NCI-H1105 treated with DMSO at 0.1 percent for 48 hours (cell line): ENCODE measurements around the gene IQSEC3.
"Not testable (repeated sequence)": the region's sequence is repeated elsewhere in the genome, so short reads cannot be mapped to it uniquely, and the experiment has no call there.

Experiments
- DNase-seq: peaks from one replicate; lab custom pipeline; 2025; lab: John Stamatoyannopoulos, UW

IQSEC3 gene

DNA sequence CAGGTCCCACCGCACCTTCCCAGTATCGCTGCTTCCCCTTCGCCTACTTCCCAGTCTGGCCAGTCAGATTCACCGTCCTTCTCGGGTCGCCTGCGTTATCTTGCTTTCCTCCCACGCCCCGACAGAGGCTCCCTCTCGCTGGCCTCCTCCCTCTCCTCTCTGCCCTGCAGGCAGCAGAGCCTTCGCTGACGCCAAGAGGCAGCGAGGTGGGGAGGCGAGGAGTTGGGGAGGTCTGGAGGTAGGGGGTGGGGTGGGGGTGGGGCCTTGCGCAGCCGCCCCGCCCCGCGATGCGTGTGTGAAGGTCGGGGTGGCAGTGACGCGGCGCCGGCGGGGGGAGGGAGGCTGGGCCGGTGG lies at the start of gene IQSEC3:
Gene IQSEC3, plus strand, starts transcription at position 340 of the 354 bp plus-strand sequence. CDS start 116 bp downstream, outside the sequence.
- DNase-seq = not testable (repeated sequence)

DNA sequence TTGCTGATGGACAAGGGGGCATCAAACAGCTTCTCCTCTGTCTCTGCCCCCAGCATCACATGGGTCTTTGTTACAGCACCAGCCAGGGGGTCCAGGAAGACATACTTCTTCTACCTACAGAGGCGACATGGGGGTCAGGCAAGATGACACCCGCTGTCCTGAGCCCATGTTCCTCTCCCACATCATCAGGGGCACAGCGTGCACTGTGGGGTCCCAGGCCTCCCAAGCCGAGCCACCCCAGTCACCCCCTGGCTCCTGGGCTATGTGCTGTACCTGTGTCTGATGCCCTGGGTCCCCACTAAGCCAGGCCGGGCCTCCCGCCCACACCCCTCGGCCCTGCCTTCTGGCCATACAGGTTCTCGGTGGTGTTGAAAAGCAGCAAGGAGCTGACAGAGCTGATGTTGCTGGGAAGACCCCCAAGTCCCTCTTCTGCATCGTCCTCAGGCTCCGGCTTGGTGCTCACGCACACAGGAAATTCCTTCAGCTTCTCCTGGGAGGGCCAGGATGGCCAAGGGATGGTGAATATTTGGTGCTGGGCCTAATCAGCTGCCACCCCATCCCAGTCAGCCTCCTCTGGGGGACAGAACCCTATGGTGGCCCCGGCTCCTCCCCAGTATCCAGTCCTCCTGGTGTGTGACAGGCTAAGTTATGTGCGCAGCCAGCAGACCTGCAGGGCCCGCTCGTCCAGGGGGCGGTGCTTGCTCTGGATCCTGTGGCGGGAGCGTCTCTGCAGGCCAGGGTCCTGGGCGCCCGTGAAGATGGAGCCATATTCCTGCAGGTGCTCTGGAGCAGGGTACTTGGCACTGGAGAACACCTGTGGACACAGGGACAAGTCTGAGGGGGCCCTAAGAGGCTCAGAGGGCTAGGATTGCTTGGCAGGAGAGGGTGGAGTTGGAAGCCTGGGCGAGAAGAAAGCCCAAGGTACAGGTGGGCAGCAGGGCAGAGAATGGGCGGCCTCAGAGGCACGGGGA lies 48.9 kb upstream of the IQSEC3 start:
- not testable (repeated sequence) for DNase-seq

DNA sequence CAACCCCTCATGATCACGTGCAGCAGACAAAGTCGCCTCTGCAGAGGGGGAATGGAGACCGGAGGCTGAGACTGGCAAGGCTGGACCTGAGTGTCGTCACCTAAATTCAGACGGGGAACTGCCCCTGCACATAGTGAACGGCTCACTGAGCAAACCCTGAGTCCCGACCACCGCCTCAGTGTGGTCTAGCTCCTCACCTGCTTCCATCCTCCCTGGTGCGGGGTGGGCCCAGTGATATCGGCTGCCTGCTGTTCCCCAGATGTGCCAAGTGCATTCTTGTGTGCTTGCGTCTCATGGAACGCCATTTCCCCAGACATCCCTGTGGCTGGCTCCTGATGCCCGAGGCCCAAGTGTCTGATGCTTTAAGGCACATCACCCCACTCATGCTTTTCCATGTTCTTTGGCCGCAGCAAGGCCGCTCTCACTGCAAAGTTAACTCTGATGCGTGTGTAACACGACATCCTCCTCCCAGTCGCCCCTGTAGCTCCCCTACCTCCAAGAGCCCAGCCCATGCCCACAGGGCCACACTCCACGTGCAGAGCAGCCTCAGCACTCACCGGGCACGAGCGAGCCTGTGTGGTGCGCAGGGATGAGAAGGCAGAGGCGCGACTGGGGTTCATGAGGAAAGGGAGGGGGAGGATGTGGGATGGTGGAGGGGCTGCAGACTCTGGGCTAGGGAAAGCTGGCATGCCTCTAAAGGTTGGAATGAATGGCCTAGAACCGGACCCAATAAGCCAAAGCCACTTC lies 47.6 kb upstream of the IQSEC3 start:
- not testable (repeated sequence) for DNase-seq

DNA sequence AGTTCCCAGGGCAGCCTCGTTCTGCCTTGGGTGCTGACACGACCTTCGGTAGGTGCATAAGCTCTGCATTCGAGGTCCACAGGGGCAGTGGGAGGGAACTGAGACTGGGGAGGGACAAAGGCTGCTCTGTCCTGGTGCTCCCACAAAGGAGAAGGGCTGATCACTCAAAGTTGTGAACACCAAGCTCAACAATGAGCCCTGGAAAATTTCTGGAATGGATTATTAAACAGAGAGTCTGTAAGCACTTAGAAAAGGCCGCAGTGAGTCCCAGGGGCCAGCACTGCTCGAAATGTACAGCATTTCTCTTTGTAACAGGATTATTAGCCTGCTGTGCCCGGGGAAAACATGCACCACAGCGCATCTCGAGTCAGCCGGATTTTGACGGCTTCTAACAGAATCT lies 46.7 kb upstream of the IQSEC3 start:
- not testable (repeated sequence) for DNase-seq

DNA sequence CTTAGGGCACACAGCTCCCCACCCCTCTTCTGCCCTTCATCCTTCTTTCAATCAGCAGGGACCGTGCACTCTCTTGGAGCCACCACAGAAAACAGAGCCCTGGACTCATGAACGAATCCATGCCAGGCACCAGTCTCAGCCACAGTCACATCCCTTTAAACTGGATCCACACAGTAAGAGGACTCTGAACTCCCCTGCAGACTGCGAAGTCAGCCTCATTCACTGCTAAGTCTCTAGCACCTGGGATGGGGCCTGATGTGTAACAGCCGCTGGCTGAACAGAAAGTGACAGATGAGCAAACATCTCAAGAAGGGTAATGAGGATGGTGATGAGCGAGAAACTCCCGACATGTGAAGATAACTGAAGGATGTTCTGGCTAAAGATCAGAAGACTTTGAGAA lies 45.8 kb upstream of the IQSEC3 start:
- no peak for DNase-seq

DNA sequence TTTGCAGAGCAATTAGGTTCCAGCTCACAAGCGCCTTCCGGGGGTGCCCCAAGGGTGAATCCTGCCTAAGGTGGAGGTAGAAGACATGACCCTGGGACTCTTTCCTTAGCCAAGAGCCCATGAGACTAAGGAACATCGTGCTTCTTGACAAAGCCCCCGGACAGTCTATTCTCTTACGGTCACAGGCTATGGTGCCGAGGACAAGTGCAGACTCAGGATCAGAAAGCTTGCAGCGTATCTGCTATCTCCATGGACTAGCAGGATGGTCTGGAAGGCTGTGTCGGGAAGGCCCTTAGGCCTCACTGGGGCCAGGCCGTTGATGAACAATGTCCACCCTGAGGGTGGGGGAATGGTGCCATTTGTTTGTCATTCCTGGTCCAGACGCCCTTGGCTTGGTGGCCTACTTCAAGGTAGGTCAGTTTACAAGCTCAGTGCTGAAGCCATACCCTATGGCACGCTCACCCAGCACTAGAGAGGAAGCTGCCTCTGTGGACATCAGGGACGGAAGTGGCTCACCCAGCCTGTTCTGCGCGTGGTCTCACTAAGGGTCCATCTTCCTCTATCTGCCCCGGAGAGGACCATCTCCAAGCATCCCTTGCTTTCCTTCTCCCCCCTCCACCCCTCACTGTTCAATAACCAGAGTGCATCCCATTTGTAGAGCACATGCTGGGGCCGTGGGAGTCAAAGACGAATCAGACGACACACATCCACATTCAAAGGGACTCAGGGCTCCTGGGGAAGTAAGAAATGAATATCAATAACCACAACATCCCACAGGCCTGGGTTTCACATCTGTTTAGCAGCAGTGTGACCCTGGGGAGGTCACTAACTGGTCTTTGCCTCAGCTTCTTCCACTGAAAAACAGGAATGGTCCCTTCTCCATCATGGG lies 45.0 kb upstream of the IQSEC3 start:
- DNase-seq = no peak

DNA sequence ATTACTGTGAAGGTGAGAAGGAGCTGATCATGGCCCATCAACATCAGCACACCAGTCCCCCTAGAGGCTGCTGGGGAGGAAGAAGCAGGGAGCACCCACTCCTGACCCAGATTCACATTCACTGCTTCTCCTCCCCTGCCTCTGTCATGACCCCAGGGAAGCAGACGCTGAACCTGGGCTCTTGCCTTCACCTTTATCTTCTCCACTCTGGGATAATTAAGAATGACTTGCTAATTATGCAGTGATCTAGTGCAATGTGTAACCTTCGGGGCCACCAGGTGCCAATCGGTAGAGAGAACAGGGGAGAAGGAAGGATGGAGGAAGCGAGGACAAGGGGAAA lies 44.4 kb upstream of the IQSEC3 start:
- no peak for DNase-seq

DNA sequence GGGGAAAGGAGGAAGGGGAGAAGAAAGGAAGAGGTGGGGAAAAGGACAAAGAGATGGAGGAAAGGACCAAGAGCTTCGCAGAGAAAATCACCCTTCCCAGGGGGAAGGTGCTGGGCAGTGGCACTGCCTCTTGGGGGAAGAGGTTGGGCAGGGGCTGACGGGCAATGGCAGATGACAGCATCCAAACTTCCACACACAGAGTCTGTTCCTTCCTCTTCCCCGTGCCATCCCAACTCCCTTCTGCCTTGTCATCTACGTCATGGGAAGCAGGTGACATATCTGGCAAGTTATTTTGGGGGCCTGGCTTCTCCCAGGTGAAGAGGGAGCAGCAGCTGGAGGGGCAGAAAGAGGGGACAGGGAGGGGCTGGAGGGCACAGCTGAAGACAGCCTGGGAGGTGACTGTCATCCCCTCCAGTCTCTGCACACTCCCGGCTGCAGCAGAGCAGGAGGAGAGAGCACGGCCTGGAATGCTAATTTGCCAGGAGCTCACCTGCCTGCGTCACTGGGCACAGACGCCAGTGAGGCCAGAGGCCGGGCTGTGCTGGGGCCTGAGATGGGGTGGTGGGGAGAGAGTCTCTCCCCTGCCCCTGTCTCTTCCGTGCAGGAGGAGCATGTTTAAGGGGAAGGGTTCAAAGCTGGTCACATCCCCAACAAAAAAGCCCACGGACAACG lies 43.9 kb upstream of the IQSEC3 start:
- no peak for DNase-seq

DNA sequence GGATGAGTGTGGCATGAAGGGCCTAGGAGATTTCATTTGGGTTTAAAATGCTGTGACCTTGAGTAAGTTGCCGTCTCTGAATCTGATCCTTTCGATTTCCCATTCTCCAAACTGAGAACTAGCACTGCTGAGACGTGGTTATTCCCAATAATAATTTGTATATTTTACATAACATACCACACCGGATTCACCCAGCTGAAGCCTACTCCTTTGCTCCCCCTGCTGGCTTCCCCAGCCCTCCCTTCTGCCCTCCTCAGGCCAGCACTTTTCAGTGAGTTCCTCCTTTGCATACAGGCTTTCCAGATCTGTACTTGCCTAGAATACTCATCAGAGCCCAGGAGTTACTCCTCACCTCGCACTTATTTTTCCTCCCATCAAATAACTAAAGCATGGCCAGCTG lies 38.7 kb upstream of the IQSEC3 start:
- DNase-seq = not testable (repeated sequence)

DNA sequence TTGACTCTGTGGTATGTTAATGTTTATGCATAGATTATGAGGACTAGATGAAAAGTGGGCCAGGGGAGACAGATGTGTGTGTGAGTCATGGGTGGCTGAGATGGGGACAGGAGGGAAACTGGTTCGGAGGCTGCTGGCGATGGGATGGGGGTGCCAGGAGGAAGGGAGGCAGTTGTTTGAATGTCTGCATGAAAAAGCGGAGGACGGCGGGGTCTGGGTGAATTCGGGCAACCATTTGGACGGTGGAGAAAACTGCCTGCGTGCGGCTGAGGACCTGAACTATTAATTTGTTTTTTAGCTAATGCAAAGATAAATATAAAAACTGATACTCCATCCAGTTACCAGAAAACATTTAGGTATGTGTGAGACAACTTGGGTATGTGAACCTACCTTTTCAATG lies 27.8 kb upstream of the IQSEC3 start:
- DNase-seq = not testable (repeated sequence)

DNA sequence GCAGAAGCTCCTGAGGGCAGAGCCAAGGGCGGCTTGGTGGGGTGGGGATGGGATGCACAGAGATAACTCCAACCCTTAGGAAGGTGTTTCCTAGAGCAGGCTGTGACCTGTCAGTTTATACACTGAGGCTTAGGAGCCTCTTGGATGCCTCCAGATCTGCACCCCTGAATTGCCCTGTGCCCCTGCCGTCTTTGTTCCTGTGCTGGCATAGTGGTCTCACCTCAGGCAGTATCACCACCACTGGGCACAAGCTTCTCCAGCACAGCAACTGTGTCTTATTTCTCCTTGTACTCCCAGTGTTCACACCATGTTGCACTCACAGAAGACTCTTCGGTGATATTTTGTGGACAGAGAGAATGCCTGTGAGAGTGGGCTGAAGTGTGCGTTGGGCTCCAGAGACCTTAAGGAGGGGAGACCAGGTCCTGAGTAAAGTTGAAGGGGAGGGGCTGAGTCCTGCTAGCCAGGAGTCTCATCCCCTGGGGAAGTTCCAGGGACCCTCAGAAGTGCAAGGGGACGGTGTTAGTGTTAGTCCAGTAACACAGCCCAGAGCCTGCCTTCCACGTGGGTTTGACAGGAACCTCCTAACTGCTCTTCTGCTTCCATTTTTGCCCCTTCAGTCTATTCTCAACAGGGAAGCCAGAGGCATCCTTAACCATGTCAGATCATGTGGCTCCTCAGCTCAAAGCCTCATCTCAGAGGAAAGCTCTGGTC lies 26.9 kb upstream of the IQSEC3 start:
- DNase-seq = not testable (repeated sequence)

DNA sequence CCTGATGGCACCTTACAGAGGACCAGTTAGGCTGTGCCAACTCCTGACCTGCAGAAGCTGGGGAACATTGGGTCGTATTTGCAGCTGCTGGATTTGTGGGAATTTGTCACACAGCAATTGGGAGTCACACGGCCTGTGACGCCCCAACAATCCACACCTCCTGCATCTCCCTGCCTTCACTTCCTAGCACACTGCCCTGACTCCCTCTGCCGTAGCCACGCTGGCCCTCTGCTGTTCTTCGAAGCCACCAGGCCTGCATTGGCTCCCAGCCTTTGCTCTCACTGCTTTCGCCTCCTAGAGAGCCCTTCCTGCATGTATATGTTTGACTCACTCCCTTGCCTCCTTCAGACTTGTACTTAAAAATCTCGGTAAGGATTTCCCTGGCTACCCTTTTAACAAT lies 22.2 kb upstream of the IQSEC3 start:
- DNase-seq = not testable (repeated sequence)

DNA sequence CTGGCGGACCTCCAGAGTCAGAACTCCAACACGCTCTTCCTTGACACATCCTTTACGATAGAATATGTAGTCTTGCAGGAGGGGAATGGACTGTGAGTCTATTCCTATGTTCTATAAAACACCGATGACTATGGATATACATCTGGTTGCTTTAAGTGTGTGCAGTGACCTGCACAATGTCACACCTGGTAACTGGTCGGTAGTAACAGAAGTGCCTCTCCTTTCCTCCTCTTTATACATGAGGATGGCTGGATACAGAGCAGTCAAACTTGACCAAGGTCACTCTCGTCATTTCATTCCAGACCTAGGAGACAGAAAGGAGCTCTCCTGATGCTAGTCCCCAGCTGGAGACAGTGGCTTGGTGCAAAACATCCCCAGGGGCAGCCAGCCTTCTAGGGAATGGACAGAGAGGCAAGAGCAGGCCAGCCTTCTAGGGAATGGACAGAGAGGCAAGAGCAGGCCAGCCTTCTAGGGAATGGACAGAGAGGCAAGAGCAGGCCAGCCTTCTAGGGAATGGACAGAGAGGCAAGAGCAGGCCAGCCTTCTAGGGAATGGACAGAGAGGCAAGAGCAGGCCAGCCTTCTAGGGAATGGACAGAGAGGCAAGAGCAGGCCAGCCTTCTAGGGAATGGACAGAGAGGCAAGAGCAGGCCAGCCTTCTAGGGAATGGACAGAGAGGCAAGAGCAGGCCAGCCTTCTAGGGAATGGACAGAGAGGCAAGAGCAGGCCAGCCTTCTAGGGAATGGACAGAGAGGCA lies 21.2 kb upstream of the IQSEC3 start:
- not testable (repeated sequence) for DNase-seq

DNA sequence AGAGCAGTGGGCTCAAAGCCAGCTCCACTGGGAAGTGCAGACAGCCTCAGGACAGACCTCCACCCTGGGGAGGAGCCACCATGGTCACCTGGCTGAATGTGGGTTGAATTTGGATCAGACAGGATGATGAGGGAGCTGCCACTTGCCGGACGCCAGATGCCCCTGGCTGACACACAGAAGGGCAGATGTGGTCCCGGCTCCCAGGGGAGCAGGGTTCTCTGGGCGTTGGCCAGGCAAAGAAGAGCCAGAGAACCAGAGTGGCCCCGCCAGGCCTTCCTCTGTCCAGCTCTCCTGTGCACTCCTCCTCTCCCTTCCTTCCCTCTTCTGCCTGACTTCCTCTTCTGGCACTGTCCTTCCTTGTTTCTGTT lies 20.6 kb upstream of the IQSEC3 start:
- DNase-seq = not testable (repeated sequence)

DNA sequence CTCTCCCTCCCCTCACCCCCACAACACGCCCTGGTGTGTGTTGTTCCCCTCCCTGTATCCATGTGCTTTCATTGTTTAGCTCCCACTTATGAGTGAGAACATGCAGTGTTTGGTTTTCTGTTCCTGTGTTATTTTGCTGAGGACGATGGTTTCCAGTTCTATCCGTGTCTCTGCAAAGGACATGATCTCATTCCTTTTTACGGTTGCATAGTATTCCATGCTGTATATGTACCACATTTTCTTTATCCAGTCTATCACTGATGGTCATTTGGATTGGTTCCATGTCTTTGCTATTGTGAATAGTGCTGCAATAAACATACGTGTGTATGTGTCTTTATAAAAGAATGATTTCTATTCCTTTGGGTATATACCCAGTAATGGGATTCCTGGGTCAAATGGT lies 20.0 kb upstream of the IQSEC3 start:
- not testable (repeated sequence) for DNase-seq

DNA sequence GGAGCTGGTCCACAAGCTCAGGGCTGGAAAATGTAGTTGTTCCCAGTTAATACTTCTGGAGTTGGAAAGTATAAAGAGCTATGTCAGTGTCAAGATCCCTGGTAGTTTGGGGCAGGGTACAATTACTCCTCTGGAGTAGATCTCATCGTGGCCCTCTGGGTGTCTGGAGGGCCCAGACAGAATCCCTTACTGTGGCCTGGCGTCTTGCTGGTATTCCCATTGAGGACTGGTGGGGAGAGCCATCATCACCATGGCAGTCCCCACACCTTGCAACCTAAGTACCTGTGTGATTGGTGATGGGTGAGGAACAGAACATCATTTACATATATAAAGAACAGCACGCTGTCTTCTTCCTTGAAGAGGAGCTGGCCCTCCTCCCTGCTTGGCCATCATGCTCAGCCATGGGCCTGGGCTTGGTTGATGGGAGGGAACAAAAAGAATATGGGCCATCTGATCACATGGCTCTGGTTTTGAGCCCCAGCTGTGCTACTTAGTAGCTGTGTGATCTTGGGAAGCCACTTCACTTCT lies 18.8 kb upstream of the IQSEC3 start:
- not testable (repeated sequence) for DNase-seq

DNA sequence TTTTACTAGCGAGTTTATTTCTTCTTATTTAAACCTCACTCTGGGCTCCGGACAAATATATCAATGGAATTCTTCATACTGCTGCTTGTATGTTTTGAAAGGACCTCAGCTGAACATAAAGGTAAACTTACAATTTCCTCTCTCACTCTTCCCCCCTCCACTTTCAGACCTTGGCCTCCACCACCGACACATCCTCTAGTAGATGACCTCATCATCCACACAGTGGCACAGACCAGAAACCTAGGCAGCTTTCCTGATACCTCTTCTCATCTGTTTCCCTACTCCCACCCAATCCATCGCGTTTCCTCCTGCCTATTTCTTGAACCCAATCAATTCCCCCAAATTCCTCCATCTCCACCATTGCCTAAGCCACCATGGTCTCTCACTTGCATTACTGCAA lies 17.4 kb upstream of the IQSEC3 start:
- DNase-seq = not testable (repeated sequence)

DNA sequence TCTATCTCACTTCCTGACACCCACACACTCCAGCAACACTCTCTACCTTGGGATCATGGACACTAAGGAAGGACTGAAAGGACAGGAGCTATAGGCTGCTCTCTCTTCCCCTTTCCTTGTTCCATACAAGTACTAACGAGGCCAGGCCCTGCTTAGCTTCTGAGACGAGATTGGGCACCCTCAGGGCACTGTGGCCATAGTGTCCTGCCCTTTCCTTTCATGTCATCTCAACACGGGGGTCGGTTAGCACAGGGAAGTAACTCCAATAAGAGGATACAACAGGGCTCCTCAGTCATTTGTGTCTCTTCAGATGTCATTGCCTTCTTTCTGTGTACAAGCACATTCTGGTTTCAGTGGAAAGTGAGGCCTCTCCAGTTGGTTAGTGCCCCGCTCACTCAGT lies 15.5 kb upstream of the IQSEC3 start:
- not testable (repeated sequence) for DNase-seq

DNA sequence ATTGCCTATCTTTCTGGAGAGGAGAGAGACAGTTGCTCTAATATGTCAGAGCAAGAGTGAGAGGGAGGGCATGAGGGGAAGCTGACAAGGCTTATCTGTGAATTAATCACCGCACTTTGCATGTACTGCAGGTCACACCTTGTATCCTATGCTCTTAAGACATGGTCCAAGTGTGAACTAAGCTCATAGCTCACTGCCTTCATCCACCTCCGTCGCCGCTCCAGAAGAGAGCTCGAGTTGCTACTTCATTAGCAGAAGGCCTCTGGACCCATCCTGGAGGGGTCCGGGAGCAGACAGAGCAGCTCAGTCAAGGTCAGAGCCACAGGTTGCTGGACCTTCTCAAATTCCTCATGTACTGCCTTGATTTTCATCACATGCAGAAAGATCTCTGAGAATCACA lies 14.6 kb upstream of the IQSEC3 start:
- not testable (repeated sequence) for DNase-seq
